Panc1 (cell line): ENCODE data around the gene KIRREL3. TPM values are rescaled to one million over a fixed set of nuclear protein-coding genes. Genes with fewer than 3 reads are reported as not detected.

Experiments used
- ATAC-seq: fragments of 200-7000 bp; cut with Tn5 transposase; 2 replicates; pipeline ENCODE4 v1.9.1; 2020; ENCODE audit warnings: mild to moderate bottlenecking, moderate library complexity
- BruUV-seq: library from RNA; stranded (reverse); fragments of 400-500 nt; replicated peaks from 2 replicates; lab custom pipeline; 2021; lab: Mats Ljungman, UMichigan
- CTCF ChIA-PET: fragments of 300-600 bp; sonication (Branson Sonifier 250); formaldehyde crosslinking; loops from one replicate; lab custom pipeline; 2022; ENCODE audit warnings: antibody characterized with exemption; lab: Charles Lee
- POLR2A ChIA-PET: fragments of 300-600 bp; sonication (Branson Sonifier 250); formaldehyde crosslinking; loops from one replicate; lab custom pipeline; 2022; ENCODE audit warnings: antibody characterized with exemption; lab: Charles Lee
- DNase-seq: peaks from one replicate; pipeline ENCODE4 v3.0.0-alpha.2; 2010; ENCODE audit warnings: low read depth, low spot score
- H3K27ac ChIP-seq: 2 replicates; pipeline ENCODE4 v1.5.1; 2011; ENCODE audit warnings: mild to moderate bottlenecking, low read length, inconsistent platforms
- H3K27me3 ChIP-seq: fragments of 200-500 bp; sonication (Bioruptor generic); 2 replicates; pipeline ENCODE4 v1.6.0; 2014; ENCODE audit warnings: low read length, inconsistent platforms; ENCODE audit not compliant: control insufficient read depth, insufficient read depth
- H3K36me3 ChIP-seq: fragments of 200-500 bp; sonication (Bioruptor generic); 2 replicates; pipeline ENCODE4 v1.5.1; 2014; ENCODE audit warnings: inconsistent platforms, mild to moderate bottlenecking, low read length, moderate library complexity; ENCODE audit not compliant: control insufficient read depth, insufficient read depth
- H3K4me1 ChIP-seq: 2 replicates; pipeline ENCODE4 v1.5.1; 2011; ENCODE audit warnings: inconsistent platforms, mild to moderate bottlenecking, low read length, moderate library complexity; ENCODE audit not compliant: control insufficient read depth, insufficient read depth
- H3K4me3 ChIP-seq, 2 experiments: 2 replicates each; pipeline ENCODE4 v1.5.1; 2011 to 2012; ENCODE audit warnings: low read depth in 2 of 2, low read length in 2 of 2, mild to moderate bottlenecking in 2 of 2, inconsistent platforms in 1 of 2, moderate library complexity in 1 of 2
- H3K9me3 ChIP-seq: fragments of 200-500 bp; sonication (Bioruptor generic); 2 replicates; pipeline ENCODE4 v1.5.1; 2014; ENCODE audit warnings: low read depth, mild to moderate bottlenecking, inconsistent platforms, low read length, moderate library complexity; ENCODE audit not compliant: control insufficient read depth, insufficient read depth
- POLR2AphosphoS5 ChIP-seq: IDR thresholded peaks from 2 replicates; pipeline ENCODE4 v1.6.1; 2012; ENCODE audit warnings: mild to moderate bottlenecking, low read depth, low read length, moderate library complexity
- SIN3A ChIP-seq: IDR thresholded peaks from 2 replicates; pipeline ENCODE4 v1.6.1; 2012; ENCODE audit warnings: low read depth, mild to moderate bottlenecking, low read length, moderate library complexity, borderline replicate concordance; ENCODE audit not compliant: insufficient read depth
- TCF7L2 ChIP-seq: IDR thresholded peaks from 2 replicates; pipeline ENCODE4 v1.6.1; 2011; ENCODE audit warnings: mild to moderate bottlenecking, low read depth, low read length, inconsistent platforms
- in situ Hi-C: cut with HindIII; loops from 2 replicates; pipeline ENCODE4 v1.10.0; 2016; ENCODE audit warnings: low sequenced_read_pairs, low pct_unique_long_range_greater_than_20kb
- intact Hi-C: fragments of 100-400 bp; cut with micrococcal nuclease; formaldehyde crosslinking; loops from one replicate; pipeline ENCODE4 v1.10.0; 2022; ENCODE audit not compliant: unreplicated experiment
- total RNA-seq: library from RNA; stranded (reverse); gene quantifications from one replicate; pipeline ENCODE4 v1.2.1, GENCODE V29; 2021; ENCODE audit not compliant: unreplicated experiment
- TF ChIP-seq, protein P1 (sequence below), 2 experiments: IDR thresholded peaks; 2 replicates each; pipeline ENCODE4 v1.6.1; 2011 to 2012; ENCODE audit warnings: low read depth in 2 of 2, control low read depth in 1 of 2, low read length in 1 of 2, mild to moderate bottlenecking in 1 of 2, moderate library complexity in 1 of 2; ENCODE audit not compliant: insufficient read depth in 1 of 2
- TF ChIP-seq, protein P2 (sequence below): fragments of 450-650 bp; IDR thresholded peaks from 2 replicates; pipeline ENCODE4 v1.5.1; 2017; ENCODE audit warnings: mild to moderate bottlenecking

The KIRREL3 gene
- total RNA-seq, 1 experiment from 2014 or later, result 0.36 TPM

DNA sequence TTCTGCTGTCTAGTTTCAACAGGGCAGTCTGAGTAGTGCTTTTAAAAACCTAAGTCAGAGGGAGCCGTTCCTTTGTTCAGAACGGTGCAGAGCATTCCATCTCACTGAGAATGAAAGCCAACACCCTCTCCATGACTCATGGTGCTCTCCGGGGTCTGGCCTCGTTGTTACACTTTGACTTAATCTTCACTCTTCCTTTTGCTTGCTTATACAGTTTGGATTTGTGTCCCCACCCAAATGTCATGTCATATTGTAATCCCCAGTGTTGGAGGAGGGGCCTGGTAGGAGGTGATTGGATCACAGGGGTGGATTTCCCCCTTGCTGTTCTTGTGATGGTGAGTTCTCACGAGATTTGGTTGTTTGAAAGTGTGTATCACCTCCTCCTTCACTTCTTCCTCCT, 352.8 kb downstream of the KIRREL3 start:
- ATAC-seq, result no peak
- Histone ChIP-seq H3K36me3 (no peaks in the 10 kb centered on the region), H3K27me3 (peaks cover 6% of the 10 kb centered on the region; the same call in 1 of the 2 replicates), H3K4me1 (no peaks in the 10 kb centered on the region), H3K27ac (no peak overlapping the region), H3K4me3 (no peak overlapping the region), H3K9me3 (no peaks in the 10 kb centered on the region)
- ChIA-PET CTCF (no interaction called here), POLR2A (interaction anchor here (0.5 kb wide), 1 partner anchor 48 kb away, joined by 12 read pairs; no protein-coding TSS in a partner anchor)
- BruUV-seq, result no TSS peak
- in situ Hi-C loops (no loop called here), intact Hi-C loops (no loop called here)
- TF ChIP-seq, protein P1, sequence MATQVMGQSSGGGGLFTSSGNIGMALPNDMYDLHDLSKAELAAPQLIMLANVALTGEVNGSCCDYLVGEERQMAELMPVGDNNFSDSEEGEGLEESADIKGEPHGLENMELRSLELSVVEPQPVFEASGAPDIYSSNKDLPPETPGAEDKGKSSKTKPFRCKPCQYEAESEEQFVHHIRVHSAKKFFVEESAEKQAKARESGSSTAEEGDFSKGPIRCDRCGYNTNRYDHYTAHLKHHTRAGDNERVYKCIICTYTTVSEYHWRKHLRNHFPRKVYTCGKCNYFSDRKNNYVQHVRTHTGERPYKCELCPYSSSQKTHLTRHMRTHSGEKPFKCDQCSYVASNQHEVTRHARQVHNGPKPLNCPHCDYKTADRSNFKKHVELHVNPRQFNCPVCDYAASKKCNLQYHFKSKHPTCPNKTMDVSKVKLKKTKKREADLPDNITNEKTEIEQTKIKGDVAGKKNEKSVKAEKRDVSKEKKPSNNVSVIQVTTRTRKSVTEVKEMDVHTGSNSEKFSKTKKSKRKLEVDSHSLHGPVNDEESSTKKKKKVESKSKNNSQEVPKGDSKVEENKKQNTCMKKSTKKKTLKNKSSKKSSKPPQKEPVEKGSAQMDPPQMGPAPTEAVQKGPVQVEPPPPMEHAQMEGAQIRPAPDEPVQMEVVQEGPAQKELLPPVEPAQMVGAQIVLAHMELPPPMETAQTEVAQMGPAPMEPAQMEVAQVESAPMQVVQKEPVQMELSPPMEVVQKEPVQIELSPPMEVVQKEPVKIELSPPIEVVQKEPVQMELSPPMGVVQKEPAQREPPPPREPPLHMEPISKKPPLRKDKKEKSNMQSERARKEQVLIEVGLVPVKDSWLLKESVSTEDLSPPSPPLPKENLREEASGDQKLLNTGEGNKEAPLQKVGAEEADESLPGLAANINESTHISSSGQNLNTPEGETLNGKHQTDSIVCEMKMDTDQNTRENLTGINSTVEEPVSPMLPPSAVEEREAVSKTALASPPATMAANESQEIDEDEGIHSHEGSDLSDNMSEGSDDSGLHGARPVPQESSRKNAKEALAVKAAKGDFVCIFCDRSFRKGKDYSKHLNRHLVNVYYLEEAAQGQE (IDR thresholded peaks at IDR 0.05; ENCODE audit: insufficient read depth in 1 of 2, low read depth in 2 of 2, low read length in 1 of 2), result no peak
- TF ChIP-seq, protein P2, sequence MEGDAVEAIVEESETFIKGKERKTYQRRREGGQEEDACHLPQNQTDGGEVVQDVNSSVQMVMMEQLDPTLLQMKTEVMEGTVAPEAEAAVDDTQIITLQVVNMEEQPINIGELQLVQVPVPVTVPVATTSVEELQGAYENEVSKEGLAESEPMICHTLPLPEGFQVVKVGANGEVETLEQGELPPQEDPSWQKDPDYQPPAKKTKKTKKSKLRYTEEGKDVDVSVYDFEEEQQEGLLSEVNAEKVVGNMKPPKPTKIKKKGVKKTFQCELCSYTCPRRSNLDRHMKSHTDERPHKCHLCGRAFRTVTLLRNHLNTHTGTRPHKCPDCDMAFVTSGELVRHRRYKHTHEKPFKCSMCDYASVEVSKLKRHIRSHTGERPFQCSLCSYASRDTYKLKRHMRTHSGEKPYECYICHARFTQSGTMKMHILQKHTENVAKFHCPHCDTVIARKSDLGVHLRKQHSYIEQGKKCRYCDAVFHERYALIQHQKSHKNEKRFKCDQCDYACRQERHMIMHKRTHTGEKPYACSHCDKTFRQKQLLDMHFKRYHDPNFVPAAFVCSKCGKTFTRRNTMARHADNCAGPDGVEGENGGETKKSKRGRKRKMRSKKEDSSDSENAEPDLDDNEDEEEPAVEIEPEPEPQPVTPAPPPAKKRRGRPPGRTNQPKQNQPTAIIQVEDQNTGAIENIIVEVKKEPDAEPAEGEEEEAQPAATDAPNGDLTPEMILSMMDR, result no peak
- TF ChIP-seq TCF7L2 (no peak), SIN3A (no peak), POLR2AphosphoS5 (no peak)
- DNase-seq, result no peak

DNA sequence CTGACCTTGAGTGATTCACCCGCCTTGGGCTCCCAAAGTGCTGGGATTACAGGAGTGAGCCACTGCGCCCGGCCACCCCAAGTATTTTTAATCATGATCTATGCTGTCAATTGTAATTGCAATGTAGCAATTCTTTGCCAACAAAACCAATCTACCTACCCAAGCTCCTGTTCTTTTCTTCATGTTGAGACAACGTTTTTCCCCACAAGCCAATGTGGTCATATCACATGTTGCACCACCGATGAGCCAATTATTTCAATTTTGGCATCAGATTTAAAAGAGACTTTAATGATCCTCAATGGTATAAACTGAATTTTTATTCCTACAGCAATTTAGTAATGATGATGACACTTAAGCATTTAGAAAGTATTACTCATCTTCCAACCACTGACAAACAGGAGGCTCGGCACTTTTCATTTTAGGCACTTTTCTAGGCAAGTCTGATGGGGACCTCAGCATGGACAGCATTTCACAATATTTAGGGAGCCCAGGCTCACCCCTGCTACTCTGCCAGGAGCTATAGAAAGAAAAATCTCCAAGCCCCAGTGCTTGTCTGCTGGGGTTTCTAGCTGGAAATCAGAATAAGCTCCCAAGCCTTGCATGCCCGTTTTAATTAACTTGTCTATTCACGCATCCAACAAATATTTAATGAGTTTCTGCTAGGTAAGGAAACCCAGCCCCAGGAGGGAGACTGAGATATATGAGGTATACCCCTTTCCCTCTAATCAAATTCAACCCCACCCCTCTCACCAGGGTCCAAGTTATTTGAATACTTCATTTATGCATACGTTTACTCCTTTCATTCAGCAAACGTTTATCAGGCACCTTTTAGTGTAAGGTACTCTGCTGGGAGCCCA, 353.6 kb downstream of the KIRREL3 start:
- intact Hi-C loops, result no loop called here
- peaks cover 6% of the 10 kb centered on the region; the same call in 1 of the 2 replicates for H3K27me3 ChIP-seq
- no peaks in the 10 kb centered on the region for H3K36me3 ChIP-seq
- TF ChIP-seq, protein P1 (IDR thresholded peaks at IDR 0.05; ENCODE audit: insufficient read depth in 1 of 2, low read depth in 2 of 2, low read length in 1 of 2), result no peak
- TF ChIP-seq TCF7L2 (no peak), SIN3A (no peak), POLR2AphosphoS5 (no peak)
- TF ChIP-seq, protein P2, result no peak
- ChIA-PET CTCF (interaction anchor here (0.7 kb wide), 1 partner anchor 456 kb away, joined by 8 read pairs; no protein-coding TSS in a partner anchor), POLR2A (no interaction called here)
- in situ Hi-C loops, result no loop called here
- no peak overlapping the region for H3K27ac ChIP-seq
- H3K4me1 ChIP-seq, result no peaks in the 10 kb centered on the region
- DNase-seq, result no peak
- ATAC-seq, result no peak
- H3K4me3 ChIP-seq, result no peak overlapping the region
- no peaks in the 10 kb centered on the region for H3K9me3 ChIP-seq
- no TSS peak for BruUV-seq
